CD4-positive, alpha-beta memory T cell (primary cell): ENCODE data around the gene CENPU. TPM values are rescaled to one million over a fixed set of nuclear protein-coding genes. Genes with fewer than 3 reads are reported as not detected.
"Not testable (repeated sequence)": the region's sequence is repeated elsewhere in the genome, so short reads cannot be mapped to it uniquely, and the experiment has no call there.

ENCODE experiments used
- CTCF ChIA-PET: fragments of 350-600 bp; sonication (Branson Sonifier 250); formaldehyde crosslinking; loops from one replicate; lab custom pipeline; 2021; ENCODE audit warnings: inconsistent platforms; ENCODE audit not compliant: partially characterized antibody; lab: Charles Lee
- POLR2A ChIA-PET: fragments of 350-600 bp; sonication (Branson Sonifier 250); formaldehyde crosslinking; loops from one replicate; lab custom pipeline; 2021; ENCODE audit not compliant: partially characterized antibody; lab: Charles Lee
- DNase-seq, 5 donors: peaks; one replicate each; pipeline versions ENCODE4 v3.0.0 to v3.0.0-alpha.2; 2020 to 2022; ENCODE audit warnings: mixed read lengths in 1 of 5
- H3K27ac ChIP-seq: one replicate; pipeline ENCODE4 v1.7.0; 2013; ENCODE audit warnings: low read depth, low read length
- H3K27me3 ChIP-seq: 2 replicates; pipeline ENCODE4 v1.7.0; 2013; ENCODE audit warnings: mild to moderate bottlenecking, low read length, moderate library complexity; ENCODE audit not compliant: insufficient read depth
- H3K36me3 ChIP-seq: 2 replicates; pipeline ENCODE4 v1.7.0; 2013; ENCODE audit warnings: mild to moderate bottlenecking, low read length, moderate library complexity; ENCODE audit not compliant: insufficient read depth
- H3K4me1 ChIP-seq: 2 replicates; pipeline ENCODE4 v1.7.0; 2013; ENCODE audit warnings: mild to moderate bottlenecking, low read length, moderate library complexity; ENCODE audit not compliant: insufficient read depth
- H3K4me3 ChIP-seq, 2 donors: one replicate each; pipeline ENCODE4 v1.7.0; 2013; ENCODE audit warnings: low read length in 2 of 2, mild to moderate bottlenecking in 1 of 2
- H3K9me3 ChIP-seq, 2 donors: one replicate each; pipeline ENCODE4 v1.7.0; 2013; ENCODE audit warnings: low read length in 2 of 2, control low read depth in 1 of 2; ENCODE audit not compliant: control insufficient read depth in 1 of 2
- H3K27ac Mint-ChIP-seq, 7 donors: one replicate each; pipeline ENCODE4 v1.8.0; 2020 to 2021; ENCODE audit warnings: mixed read lengths in 7 of 7, mild to moderate bottlenecking in 6 of 7, inconsistent platforms in 3 of 7, moderate library complexity in 3 of 7
- H3K27me3 Mint-ChIP-seq, 2 donors: one replicate each; pipeline ENCODE4 v1.8.0; 2020 to 2021; ENCODE audit warnings: mixed read lengths in 2 of 2
- H3K36me3 Mint-ChIP-seq, 2 donors: one replicate each; pipeline ENCODE4 v1.8.0; 2020 to 2021; ENCODE audit warnings: mixed read lengths in 2 of 2, inconsistent platforms in 1 of 2, mild to moderate bottlenecking in 1 of 2
- H3K4me1 Mint-ChIP-seq, 4 donors: one replicate each; pipeline ENCODE4 v1.8.0; 2020 to 2021; ENCODE audit warnings: mixed read lengths in 4 of 4, mild to moderate bottlenecking in 1 of 4
- H3K4me3 Mint-ChIP-seq, 8 donors: one replicate each; pipeline ENCODE4 v1.8.0; 2020 to 2021; ENCODE audit warnings: mixed read lengths in 8 of 8, mild to moderate bottlenecking in 7 of 8, moderate library complexity in 6 of 8, inconsistent platforms in 3 of 8
- H3K9me3 Mint-ChIP-seq, 8 donors: one replicate each; pipeline ENCODE4 v1.8.0; 2020 to 2021; ENCODE audit warnings: mixed read lengths in 8 of 8, mild to moderate bottlenecking in 5 of 8, inconsistent platforms in 3 of 8, moderate library complexity in 1 of 8
- intact Hi-C: fragments of 100-400 bp; cut with micrococcal nuclease; formaldehyde crosslinking; loops from one replicate; pipeline ENCODE4 v1.15.1; 2023
- polyA plus RNA-seq, 2 donors: library from polyadenylated mRNA; unstranded; fragments of 300-500 nt; fragmentation: Illumina TruSeq; gene quantifications; one replicate each; pipeline ENCODE4 v1.2.3, GENCODE V29; 2021
- total RNA-seq, 2 experiments: library from RNA; stranded (reverse); gene quantifications; one replicate each; pipeline ENCODE4 v1.2.3, GENCODE V29; 2021

The CENPU gene
- total and polyA plus RNA-seq, 4 experiments from 2014 or later, result 2.1 to 4.6 (median 3.2) TPM

DNA sequence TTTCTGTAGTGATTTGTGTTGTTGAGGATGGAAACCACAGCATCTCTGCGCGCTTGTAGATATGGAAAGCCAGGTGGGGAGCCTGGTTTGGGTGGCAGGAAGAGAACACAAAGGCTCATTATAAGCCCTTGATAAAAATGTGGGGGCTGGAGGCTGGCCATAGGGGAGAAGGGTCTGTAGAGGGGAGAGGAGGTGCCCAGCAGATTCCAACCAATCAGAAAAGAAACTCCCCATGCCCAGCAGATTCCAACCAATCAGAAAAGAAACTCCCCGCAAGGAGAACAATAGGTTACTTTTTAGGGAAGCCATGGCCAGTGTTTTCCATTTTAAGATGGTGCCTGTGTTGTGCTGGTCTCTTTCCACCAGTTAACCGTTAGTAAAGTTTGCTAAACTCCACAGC lies 9.8 kb upstream of the CENPU start:
- Mint-ChIP-seq H3K27me3 (no peaks in the 10 kb centered on the region), H3K4me1 (peaks cover 7 to 18% (median 11%) of the 10 kb centered on the region in 4 donors), H3K9me3 (no peaks in the 10 kb centered on the region), H3K4me3 (no peak overlapping the region), H3K36me3 (no peaks in the 10 kb centered on the region), H3K27ac (no peak overlapping the region)
- Histone ChIP-seq H3K4me3 (no peak overlapping the region), H3K4me1 (peaks cover 13% of the 10 kb centered on the region), H3K36me3 (no peaks in the 10 kb centered on the region), H3K9me3 (no peaks in the 10 kb centered on the region), H3K27me3 (no peaks in the 10 kb centered on the region), H3K27ac (no peak overlapping the region)
- intact Hi-C loops, result loop anchor here (2.0 kb wide), 1 partner anchor 261 kb away; no protein-coding TSS in a partner anchor
- POLR2A ChIA-PET, result interaction anchor here (1.1 kb wide), 1 partner anchor 10 kb away, joined by 4 read pairs; the partner anchor contains the start of gene CENPU
- CTCF ChIA-PET, result interaction anchor here (1.5 kb wide), 1 partner anchor 391 kb away, joined by 4 read pairs; no protein-coding TSS in a partner anchor
- DNase-seq, result no peak

DNA sequence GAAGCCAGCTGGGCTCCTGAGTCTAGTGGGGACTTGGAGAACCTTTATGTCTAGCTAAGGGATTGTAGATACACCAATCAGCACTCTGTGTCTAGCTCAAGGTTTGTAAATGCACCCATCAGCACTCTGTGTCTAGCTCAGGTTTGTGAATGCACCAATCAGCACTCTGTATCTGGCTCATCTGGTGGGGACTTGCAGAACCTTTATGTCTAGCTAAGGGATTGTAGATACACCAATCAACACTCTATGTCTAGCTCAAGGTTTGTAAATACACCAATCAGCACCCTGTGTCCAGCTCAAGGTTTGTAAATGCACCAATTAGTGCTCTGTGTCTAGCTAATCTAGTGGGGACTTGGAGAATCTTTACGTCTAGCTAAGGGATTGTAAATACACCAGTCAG lies 7.8 kb upstream of the CENPU start:
- H3K9me3 ChIP-seq, H3K27me3 ChIP-seq, H3K27me3 Mint-ChIP-seq, DNase-seq, intact Hi-C loops, H3K9me3 Mint-ChIP-seq, H3K36me3 ChIP-seq, H3K4me3 ChIP-seq, POLR2A ChIA-PET, H3K4me3 Mint-ChIP-seq, H3K27ac Mint-ChIP-seq, H3K27ac ChIP-seq, H3K36me3 Mint-ChIP-seq: not testable (repeated sequence)
- H3K4me1 ChIP-seq, result peaks cover 13% of the 10 kb centered on the region
- peaks cover 7 to 17% (median 11%) of the 10 kb centered on the region in 4 donors for H3K4me1 Mint-ChIP-seq
- CTCF ChIA-PET, result interaction anchor here (0.6 to 2.2 kb wide), 7 partner anchors 8 to 480 kb away, joined by 3 to 9 read pairs (median 3); partner anchors contain the start of gene CENPU

DNA sequence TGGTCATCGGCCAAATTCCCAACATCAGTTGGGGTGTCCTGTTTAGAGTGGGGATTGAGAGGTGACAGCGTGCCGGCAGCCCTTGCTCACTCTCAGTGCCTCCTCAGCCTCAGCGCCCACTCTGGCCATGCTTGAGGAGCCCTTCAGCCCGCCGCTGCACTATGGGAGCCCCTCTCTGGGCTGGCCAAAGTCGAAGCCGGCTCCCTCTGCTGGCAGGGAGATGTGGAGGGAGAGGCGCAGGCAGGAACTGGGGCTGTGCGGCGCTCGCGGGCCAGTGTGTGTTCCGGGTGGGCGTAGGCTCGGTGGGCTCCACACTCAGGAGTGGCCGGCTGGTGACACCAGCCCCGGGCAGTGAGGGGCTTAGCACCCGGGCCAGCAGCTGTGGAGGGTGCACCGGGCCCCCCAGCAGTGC lies 7.1 kb upstream of the CENPU start:
- intact Hi-C loops, result no loop called here
- DNase-seq, result no peak
- no peaks in the 10 kb centered on the region for H3K9me3 ChIP-seq
- no peak overlapping the region for H3K27ac ChIP-seq
- ChIA-PET CTCF (interaction anchor here (1.1 to 2.2 kb wide), 3 partner anchors 242 to 475 kb away, joined by 3 to 9 read pairs (median 3); no protein-coding TSS in a partner anchor), POLR2A (no interaction called here)
- Mint-ChIP-seq H3K9me3 (no peaks in the 10 kb centered on the region), H3K27me3 (no peaks in the 10 kb centered on the region), H3K36me3 (no peaks in the 10 kb centered on the region), H3K27ac (no peak overlapping the region), H3K4me1 (peaks cover 7 to 12% (median 9%) of the 10 kb centered on the region in 4 donors), H3K4me3 (no peak overlapping the region)
- no peak overlapping the region for H3K4me3 ChIP-seq
- H3K36me3 ChIP-seq, result no peaks in the 10 kb centered on the region
- H3K27me3 ChIP-seq, result no peaks in the 10 kb centered on the region
- H3K4me1 ChIP-seq, result peaks cover 11% of the 10 kb centered on the region

DNA sequence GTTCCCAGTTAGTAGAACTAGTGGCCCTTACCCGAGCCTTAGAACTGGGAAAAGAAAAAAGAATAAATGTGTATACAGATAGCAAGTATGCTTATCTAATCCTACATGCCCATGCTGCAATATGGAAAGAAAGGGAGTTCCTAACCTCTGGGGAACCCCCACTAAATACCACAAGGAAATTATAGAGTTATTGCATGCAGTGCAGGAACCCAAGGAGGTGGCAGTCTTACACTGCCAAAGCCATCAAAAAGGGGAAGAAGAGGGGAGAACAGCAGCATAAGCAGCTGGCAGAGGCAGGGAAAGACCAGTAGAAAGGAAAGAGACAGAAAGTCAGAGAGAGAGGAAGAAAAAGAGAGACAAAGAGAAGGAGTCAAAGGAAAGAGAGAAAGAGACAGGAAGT lies 5.7 kb upstream of the CENPU start:
- Mint-ChIP-seq H3K4me1 (peaks cover 7 to 12% (median 10%) of the 10 kb centered on the region in 4 donors), H3K27ac (peak overlapping the region in 4 of 7 donors; percentile 7 to 91 (median 24)), H3K4me3 (peak overlapping the region in 1 of 8 donors; percentile 18)
- H3K4me3 ChIP-seq, H3K27ac ChIP-seq, H3K9me3 ChIP-seq, H3K9me3 Mint-ChIP-seq, H3K27me3 Mint-ChIP-seq, H3K36me3 Mint-ChIP-seq, POLR2A ChIA-PET, CTCF ChIA-PET, DNase-seq, H3K36me3 ChIP-seq, H3K27me3 ChIP-seq: not testable (repeated sequence)
- peaks cover 12% of the 10 kb centered on the region for H3K4me1 ChIP-seq
- intact Hi-C loops, result loop anchor here (10.0 kb wide), 2 partner anchors 735 to 1235 kb away; partner anchors contain the start of genes CCDC110 and ING2

DNA sequence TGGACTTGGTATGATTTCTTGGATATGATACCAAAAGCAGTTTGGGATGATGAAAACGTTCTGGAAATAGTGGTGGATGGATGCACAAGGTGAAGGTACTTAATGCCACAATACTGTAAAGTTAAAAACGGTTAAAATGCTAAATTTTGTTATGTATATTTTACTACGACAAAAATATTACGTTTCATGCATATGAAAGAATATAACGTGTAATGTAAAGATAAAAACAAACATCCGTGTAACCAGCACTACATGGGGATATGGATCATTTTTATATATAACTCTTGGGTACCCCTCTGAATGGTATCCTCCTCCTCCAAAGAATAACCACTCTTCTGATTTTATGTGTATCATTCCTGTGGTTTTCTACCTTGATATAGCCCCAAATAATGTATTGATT lies 862 bp upstream of the CENPU start:
- Mint-ChIP-seq H3K4me3 (peak overlapping the region; percentile 43 to 95 (median 90)), H3K27ac (peak overlapping the region; percentile 86 to 95 (median 92)), H3K4me1 (peaks cover 11 to 27% (median 17%) of the 10 kb centered on the region in 4 donors), H3K27me3 (no peaks in the 10 kb centered on the region), H3K36me3 (peaks cover 0 to 7% of the 10 kb centered on the region in 2 donors), H3K9me3 (no peaks in the 10 kb centered on the region)
- intact Hi-C loops, result loop anchor here (1.0 to 10.0 kb wide), 9 partner anchors 85 to 1230 kb away; partner anchors contain the start of genes ACSL1, ANKRD37, CASP3 and CCDC110
- Histone ChIP-seq H3K36me3 (no peaks in the 10 kb centered on the region), H3K9me3 (no peaks in the 10 kb centered on the region), H3K27ac (peak overlapping the region; percentile 56), H3K27me3 (no peaks in the 10 kb centered on the region), H3K4me1 (peaks cover 21% of the 10 kb centered on the region), H3K4me3 (peak overlapping the region; percentile 20 to 81)
- DNase-seq, result no peak
- POLR2A ChIA-PET, result interaction anchor here (0.9 to 2.2 kb wide), 18 partner anchors 8 to 1230 kb away, joined by 3 to 48 read pairs (median 6); partner anchors contain the start of genes ACSL1, ANKRD37, CASP3 and ING2
- CTCF ChIA-PET, result interaction anchor here (0.9 to 2.6 kb wide), 9 partner anchors 11 to 471 kb away, joined by 3 to 16 read pairs (median 6); partner anchors contain the start of genes CASP3 and PRIMPOL

DNA sequence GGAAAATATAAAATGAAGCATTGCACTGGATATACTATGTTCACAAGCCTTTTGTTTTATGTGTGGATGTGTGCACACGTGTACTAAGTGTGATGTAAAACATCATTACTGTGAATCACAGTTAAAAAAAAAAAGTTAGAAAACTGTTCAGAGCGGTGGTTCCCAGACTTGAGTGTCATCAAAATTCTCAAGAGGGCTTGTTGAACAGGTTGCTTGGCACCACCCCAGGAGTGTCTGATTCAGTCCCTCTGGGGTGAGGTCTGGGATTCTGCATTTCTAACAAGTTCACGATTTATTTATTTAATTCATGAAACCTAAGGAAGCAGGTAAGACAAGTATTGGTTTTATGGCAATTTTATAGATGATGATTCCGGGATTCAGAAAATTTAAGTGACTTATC lies 1.8 kb downstream of the CENPU start:
- H3K4me1 ChIP-seq, result peaks cover 15% of the 10 kb centered on the region
- intact Hi-C loops, result loop anchor here (5.0 to 10.0 kb wide), 4 partner anchors 95 to 1227 kb away; partner anchors contain the start of genes ACSL1, ANKRD37, CCDC110 and ING2
- no peak overlapping the region for H3K27ac ChIP-seq
- peaks cover 0 to 7% of the 10 kb centered on the region in 2 donors for H3K36me3 Mint-ChIP-seq
- ChIA-PET POLR2A (no interaction called here), CTCF (interaction anchor here (1.5 to 2.6 kb wide), 3 partner anchors 8 to 468 kb away, joined by 3 to 16 read pairs (median 7); partner anchors contain the start of genes CASP3 and PRIMPOL)
- H3K27me3 Mint-ChIP-seq, result no peaks in the 10 kb centered on the region
- H3K27me3 ChIP-seq, result no peaks in the 10 kb centered on the region
- H3K27ac Mint-ChIP-seq, result peak overlapping the region in 4 of 7 donors; percentile 32 to 93 (median 48)
- no peak for DNase-seq
- H3K4me1 Mint-ChIP-seq, result peaks cover 8 to 23% (median 14%) of the 10 kb centered on the region in 4 donors
- H3K4me3 Mint-ChIP-seq, result peak overlapping the region; percentile 88 to 96 (median 92)
- H3K36me3 ChIP-seq, result no peaks in the 10 kb centered on the region
- H3K9me3 Mint-ChIP-seq, result no peaks in the 10 kb centered on the region
- no peaks in the 10 kb centered on the region for H3K9me3 ChIP-seq
- H3K4me3 ChIP-seq, result no peak overlapping the region

DNA sequence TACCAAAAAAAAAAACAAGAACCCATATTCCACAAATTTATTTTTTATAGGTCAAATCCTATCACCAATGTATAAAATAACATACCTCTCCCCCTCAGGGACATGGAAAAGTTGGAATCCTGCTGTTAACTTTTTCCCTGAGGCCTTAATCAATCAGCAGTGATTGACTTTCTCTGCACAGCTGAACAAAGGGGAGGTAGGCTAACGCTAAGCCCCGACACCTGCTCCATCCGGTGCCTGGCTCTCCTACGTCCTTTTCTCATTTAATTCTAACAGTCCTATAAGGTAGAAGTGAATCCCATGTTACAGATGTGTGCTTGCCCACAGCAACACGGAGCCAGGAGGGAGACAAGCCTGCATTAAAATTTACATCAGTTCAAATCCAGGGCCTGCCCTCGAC lies 2.8 kb downstream of the CENPU start:
- H3K27ac ChIP-seq, result no peak overlapping the region
- H3K4me3 ChIP-seq, result no peak overlapping the region
- H3K4me1 Mint-ChIP-seq, result peaks cover 8 to 23% (median 15%) of the 10 kb centered on the region in 4 donors
- H3K4me3 Mint-ChIP-seq, result no peak overlapping the region
- no peaks in the 10 kb centered on the region for H3K9me3 ChIP-seq
- peaks cover 15% of the 10 kb centered on the region for H3K4me1 ChIP-seq
- POLR2A ChIA-PET, result no interaction called here
- no peak for DNase-seq
- intact Hi-C loops, result loop anchor here (5.0 to 10.0 kb wide), 4 partner anchors 96 to 1226 kb away; partner anchors contain the start of genes ACSL1, ANKRD37, CCDC110 and ING2
- H3K27ac Mint-ChIP-seq, result peak overlapping the region in 1 of 7 donors; percentile 2
- H3K27me3 Mint-ChIP-seq, result no peaks in the 10 kb centered on the region
- no peaks in the 10 kb centered on the region for H3K9me3 Mint-ChIP-seq
- no peaks in the 10 kb centered on the region for H3K36me3 ChIP-seq
- H3K36me3 Mint-ChIP-seq, result peaks cover 0 to 7% of the 10 kb centered on the region in 2 donors
- H3K27me3 ChIP-seq, result no peaks in the 10 kb centered on the region
- CTCF ChIA-PET, result no interaction called here
